Inflammatory macrophage treated with lipopolysaccharide for 4 hours (primary cell): Measurements from ENCODE around the gene CD8A.
"Not testable (repeated sequence)": the region's sequence is repeated elsewhere in the genome, so short reads cannot be mapped to it uniquely, and the experiment has no call there.

Source experiments
- DNase-seq: peaks from one replicate; pipeline ENCODE4 v3.0.0-alpha.2; 2020

The CD8A gene

GRCh38 chr2:86776532-86776931 lies 14.2 kb downstream of the CD8A start:
- DNase-seq, result no peak

- no peak for DNase-seq
These were observed 15.4 kb downstream of the CD8A start for GRCh38 chr2:86775338-86775737.

GRCh38 chr2:86774862-86775261 lies 15.9 kb downstream of the CD8A start:
- no peak for DNase-seq

DNA sequence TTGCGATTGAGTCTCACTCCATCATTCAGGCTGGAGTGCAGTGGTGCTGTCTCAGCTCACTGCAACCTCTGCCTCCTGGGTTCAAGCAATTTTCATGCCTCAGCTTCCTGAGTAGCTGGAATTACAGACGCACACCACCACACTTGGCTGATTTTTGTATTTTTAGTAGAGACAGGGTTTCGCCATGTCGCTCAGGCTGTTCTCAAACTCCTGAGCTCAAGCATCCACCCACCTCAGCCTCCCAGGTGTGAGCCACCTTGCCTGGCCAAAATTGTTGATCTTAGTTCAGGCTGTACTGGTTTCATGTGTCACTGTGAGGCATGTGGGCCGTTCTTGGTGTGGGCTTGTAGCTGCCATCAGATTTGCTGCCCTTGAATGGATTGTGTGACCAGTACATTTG lies 18.1 kb downstream of the CD8A start:
- no peak for DNase-seq

DNA sequence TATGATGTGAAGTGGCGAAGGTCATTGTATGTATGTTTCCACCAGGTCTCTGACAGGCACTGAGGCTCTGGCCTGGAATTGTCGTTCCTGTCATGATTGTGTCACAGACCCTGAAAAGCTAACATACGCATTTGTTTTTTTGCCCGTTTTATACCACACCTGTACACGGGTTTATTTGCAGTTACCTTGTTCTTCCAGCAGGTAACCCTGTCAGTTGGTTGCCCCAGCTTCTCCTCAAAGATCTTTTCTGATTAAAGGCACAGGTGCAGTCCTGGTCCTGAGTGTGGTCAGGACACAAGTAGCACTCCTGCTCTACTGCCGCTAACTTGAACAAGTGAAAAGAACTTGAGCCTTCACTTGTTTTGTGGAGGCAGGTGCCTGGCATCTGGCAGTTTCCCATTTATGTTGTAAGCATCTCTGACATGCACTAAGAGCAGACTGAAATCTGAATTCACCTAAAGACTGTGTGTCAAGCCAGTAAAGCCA lies 19.9 kb downstream of the CD8A start:
- DNase-seq, result no peak

- no peak for DNase-seq
These were observed 20.9 kb downstream of the CD8A start for GRCh38 chr2:86769838-86770237.

GRCh38 chr2:86768189-86768949 lies 22.3 kb downstream of the CD8A start:
- no peak for DNase-seq

GRCh38 chr2:86765310-86765695 lies 25.4 kb downstream of the CD8A start:
- DNase-seq, result no peak

DNA sequence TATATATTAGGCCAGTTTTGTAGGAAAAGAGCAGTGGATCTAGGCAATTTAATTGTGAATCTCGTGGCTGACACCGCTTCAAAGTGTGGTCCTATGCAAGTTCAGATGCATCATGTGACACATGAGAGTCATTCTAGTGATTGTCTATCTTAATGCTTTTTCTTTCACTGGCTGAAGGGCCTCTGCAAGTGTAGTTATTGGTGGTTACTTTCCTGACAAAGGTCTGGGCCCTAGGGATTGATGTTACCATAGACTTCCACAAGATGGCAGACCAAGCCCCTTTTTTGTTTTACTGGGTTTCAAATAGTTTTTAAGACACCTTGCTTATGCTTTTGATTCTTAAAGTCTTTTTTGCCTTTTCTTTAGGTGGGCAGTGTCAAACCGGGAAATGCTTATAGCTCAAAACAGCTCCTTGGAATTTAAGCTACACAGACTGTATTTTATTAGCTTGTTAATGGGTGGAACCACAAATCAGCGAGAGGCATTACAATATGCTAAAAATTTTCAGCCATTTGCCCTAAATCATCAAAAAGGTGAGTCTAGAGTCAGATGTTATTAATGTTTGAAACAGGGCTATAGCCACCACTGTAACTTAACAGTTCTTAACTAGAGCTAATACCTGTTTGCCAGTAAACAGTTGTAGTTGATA lies 25.9 kb downstream of the CD8A start:
- peak; percentile 37 for DNase-seq

DNA sequence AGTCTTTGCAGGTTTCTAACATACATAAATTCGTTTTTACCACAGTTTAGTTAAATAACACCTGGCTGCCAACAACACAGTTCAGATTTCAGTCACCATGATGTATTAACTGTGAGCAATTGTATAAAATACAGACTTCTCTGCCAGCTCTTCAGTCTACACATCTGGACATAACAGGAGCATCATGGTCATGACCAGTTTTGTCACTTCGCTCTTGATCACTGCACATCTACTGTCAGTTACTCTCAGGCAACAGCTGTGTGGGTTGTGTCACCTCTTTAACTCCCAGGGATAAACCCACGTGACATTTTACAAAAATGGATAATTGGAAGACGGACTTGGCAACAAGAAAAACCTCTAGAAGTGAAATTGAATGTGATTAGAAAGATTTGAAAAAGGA lies 30.3 kb downstream of the CD8A start:
- no peak for DNase-seq

GRCh38 chr2:86758405-86758804 lies 32.3 kb downstream of the CD8A start:
- no peak for DNase-seq

DNA sequence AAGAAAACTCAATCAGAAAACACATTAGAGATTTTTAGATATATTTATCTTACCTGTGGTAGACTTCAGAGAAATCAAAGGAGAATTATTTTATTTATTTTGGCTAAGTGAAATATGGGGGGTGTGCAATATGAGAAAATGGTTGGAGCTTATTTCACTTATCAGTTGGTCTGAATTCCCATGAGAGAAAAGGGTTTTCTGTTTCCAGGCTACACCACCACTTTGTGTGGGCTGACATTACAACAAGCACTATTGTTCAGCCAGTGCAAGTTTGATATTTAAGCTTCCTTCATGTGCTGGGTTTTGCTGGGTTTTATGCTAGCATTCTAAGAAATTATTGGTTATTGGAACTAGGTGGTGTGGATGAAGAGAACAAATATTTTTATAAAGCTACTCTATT lies 37.1 kb downstream of the CD8A start:
- DNase-seq, result no peak

DNA sequence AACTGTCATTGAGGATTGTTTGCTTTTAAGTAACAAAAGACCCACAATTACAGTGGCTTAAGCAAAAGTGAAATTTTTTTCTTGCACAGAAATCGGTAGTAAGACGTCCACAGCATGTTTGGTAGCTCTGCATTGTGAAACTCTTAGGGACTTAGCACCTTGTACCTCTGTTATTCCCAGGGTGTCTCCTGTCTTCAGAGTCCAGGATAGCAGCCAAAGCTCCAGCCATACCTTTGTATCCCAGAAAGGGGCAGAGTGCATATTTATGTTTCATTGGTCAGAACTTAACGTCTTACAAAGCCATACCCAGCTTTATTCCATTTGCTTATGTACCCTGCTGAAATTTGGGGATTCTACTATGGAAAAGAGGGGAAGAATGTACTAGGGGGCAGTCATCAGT lies 37.8 kb downstream of the CD8A start:
- no peak for DNase-seq

DNA sequence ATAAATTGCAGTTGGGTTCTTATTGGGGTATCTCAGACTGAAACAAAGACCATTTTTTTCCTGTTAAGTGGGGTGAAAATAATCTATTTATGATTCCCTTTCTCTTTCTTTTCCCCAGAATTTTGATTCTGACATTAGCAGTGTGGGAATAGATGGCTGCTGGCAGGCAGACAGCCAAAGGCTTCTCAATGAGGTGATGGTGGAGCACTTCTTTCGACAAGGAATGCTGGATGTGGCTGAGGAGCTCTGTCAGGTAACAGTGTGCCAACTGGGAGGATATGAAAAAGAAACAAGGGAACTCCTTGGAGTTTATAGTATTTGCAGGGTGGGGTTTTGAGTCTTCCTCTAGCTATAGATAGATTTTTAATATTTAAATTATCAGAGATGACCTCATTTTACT lies 38.9 kb downstream of the CD8A start:
- no peak for DNase-seq

- DNase-seq, result no peak
These were observed 40.4 kb downstream of the CD8A start for GRCh38 chr2:86750240-86750839.

DNA sequence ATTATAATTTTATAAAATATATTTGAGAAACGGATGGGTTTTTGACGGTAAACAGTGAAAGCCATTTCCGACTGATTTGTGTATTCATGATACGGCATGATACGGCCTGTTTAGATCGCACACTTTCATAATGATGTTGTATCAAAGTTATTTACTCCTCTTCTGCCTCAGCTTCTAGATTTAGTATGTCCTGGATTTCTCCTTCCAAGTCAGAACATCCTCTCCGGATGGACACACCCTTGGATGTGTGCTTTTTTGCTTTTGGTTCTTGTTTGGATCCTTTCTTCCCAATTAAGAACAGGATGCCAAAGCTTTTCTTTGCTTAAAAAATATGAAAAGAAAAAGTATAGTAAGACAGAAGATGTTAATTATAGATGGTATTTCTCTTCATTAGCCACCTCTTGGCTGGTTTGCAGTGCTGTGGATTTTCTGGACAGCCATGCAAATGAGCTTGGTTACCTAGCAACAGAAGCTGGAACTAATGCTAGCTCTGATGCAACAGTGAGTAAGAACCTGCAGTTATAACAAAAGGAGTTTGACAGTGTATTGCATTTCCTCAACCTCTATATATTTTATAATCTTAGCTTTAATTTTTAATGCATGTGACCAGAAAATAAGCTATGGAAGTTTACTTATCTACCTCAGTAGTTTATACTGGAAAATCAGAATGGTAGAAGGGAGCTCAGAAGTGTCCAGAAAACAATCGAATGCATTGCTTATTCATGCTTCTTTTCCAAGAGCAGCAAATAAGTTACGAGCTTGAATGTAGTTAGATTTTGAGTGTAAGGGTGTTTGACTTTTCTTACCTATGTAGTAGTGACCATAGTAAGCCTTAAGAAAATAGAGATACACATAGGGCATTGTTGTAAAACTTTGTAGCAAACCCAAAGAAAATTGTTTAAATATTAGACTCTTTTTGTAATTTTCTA lies 42.7 kb downstream of the CD8A start:
- DNase-seq, result peak; percentile 76

- DNase-seq, result no peak
These were observed 43.8 kb downstream of the CD8A start for GRCh38 chr2:86746939-86747338.

GRCh38 chr2:86744152-86744551 lies 46.6 kb downstream of the CD8A start:
- DNase-seq, result no peak

GRCh38 chr2:86741889-86742498 lies 48.7 kb downstream of the CD8A start:
- not testable (repeated sequence) for DNase-seq

GRCh38 chr2:86739889-86740288 lies 50.8 kb downstream of the CD8A start:
- not testable (repeated sequence) for DNase-seq

GRCh38 chr2:86739485-86739884 lies 51.2 kb downstream of the CD8A start:
- DNase-seq, result not testable (repeated sequence)

DNA sequence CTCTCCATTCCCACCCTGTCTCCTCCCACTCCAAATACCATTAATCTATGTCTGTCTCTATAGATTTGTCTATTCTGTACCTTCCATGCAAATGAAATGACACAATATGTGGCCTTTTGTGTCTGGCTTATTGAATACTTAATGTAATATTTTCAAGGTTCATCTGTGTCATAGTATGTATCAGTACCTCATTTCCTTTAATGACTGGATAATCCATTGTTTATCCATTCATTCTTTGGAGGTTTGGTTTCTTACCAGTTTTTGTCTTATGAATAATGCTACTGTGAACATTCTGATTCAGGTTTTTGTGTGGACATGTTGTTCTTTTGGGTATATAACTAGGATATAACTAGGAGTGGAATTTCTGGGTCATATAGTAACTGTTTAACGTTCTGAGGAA lies 55.8 kb downstream of the CD8A start:
- not testable (repeated sequence) for DNase-seq
